Stimulated activated CD8-positive, alpha-beta memory T cell treated with anti-CD3 and anti-CD28 coated beads, Interleukin-12 subunit alpha, Interleukin-12 subunit beta, amount 100 ng/mL, for 1 hour (primary cell): ENCODE results near the gene BCAP31.
A peak's percentile ranks its signal among the peaks of the same experiment; 100 is the strongest.

Experiments used
- DNase-seq: peaks from one replicate; pipeline ENCODE4 v3.0.0-alpha.2; 2020; ENCODE audit warnings: low read depth

BCAP31 gene

GRCh38 chrX:153724252-153725038, at the start of gene BCAP31, which contains the start of gene ABCD1:
Gene BCAP31 (minus strand): TSS chrX:153724387. CDS start chrX:153723244, 1,143 bp downstream.
Gene ABCD1 (plus strand): TSS chrX:153724856. CDS start chrX:153725267, 411 bp downstream.
- DNase-seq: peak; percentile 78

GRCh38 chrX:153773218-153773611, 49.0 kb upstream of the BCAP31 start:
- no peak for DNase-seq

GRCh38 chrX:153772316-153773217, 48.4 kb upstream of the BCAP31 start:
- no peak for DNase-seq

- DNase-seq: no peak
Observed at GRCh38 chrX:153771415-153772315, 47.5 kb upstream of the BCAP31 start.

GRCh38 chrX:153770601-153771414, 46.6 kb upstream of the BCAP31 start:
- no peak for DNase-seq

GRCh38 chrX:153769865-153770600, 45.8 kb upstream of the BCAP31 start:
- no peak for DNase-seq

- DNase-seq: no peak
Observed at GRCh38 chrX:153769158-153769864, 45.1 kb upstream of the BCAP31 start.

- DNase-seq: no peak
Observed at GRCh38 chrX:153768311-153769157, 44.3 kb upstream of the BCAP31 start.

- no peak for DNase-seq
Observed at GRCh38 chrX:153767674-153768055, 43.5 kb upstream of the BCAP31 start.

GRCh38 chrX:153766871-153767673, 42.9 kb upstream of the BCAP31 start:
- DNase-seq: no peak

GRCh38 chrX:153766098-153766817, 42.1 kb upstream of the BCAP31 start:
- DNase-seq: no peak

- DNase-seq: no peak
Observed at GRCh38 chrX:153765138-153766079, 41.2 kb upstream of the BCAP31 start.

- DNase-seq: no peak
Observed at GRCh38 chrX:153764786-153765137, 40.6 kb upstream of the BCAP31 start.

- peak; percentile 43 for DNase-seq
Observed at GRCh38 chrX:153763989-153764755, 40.0 kb upstream of the BCAP31 start, which contains the start of gene PLXNB3. Gene PLXNB3 (plus strand): TSS chrX:153764249. CDS start chrX:153765536, 1,287 bp downstream.

GRCh38 chrX:153763298-153763932, 39.2 kb upstream of the BCAP31 start:
- no peak for DNase-seq
